Neutrophil (primary cell): ENCODE results near the gene TTLL5.

ENCODE experiments used
- H3K27ac ChIP-seq: fragments of 200-600 bp; sonication (generic); 2 replicates; pipeline ENCODE4 v1.5.1; 2016; ENCODE audit warnings: mild to moderate bottlenecking, moderate library complexity
- H3K27me3 ChIP-seq: fragments of 200-600 bp; sonication (generic); 2 replicates; pipeline ENCODE4 v1.6.0; 2016; ENCODE audit warnings: mild to moderate bottlenecking
- H3K36me3 ChIP-seq: fragments of 200-600 bp; sonication (generic); 2 replicates; pipeline ENCODE4 v1.5.1; 2017
- H3K4me1 ChIP-seq, 2 experiments: fragments of 200-600 bp in 1 of 2; sonication (generic) in 1 of 2; 1 replicate in 1 of 2; 2 replicates in 1 of 2; pipeline versions ENCODE4 v1.5.1 to v1.6.1; 2013 to 2016; ENCODE audit warnings: low read depth in 1 of 2, low read length in 1 of 2, mild to moderate bottlenecking in 1 of 2, moderate library complexity in 1 of 2; ENCODE audit not compliant: control insufficient read depth in 1 of 2, insufficient read depth in 1 of 2
- H3K4me3 ChIP-seq, 2 experiments: fragments of 200-600 bp in 1 of 2; sonication (generic) in 1 of 2; 1 replicate in 1 of 2; 2 replicates in 1 of 2; pipeline ENCODE4 v1.5.1; 2013 to 2016; ENCODE audit warnings: low read depth in 1 of 2, low read length in 1 of 2, mild to moderate bottlenecking in 1 of 2, moderate library complexity in 1 of 2
- H3K9me3 ChIP-seq: fragments of 200-600 bp; sonication (generic); 2 replicates; pipeline ENCODE4 v1.5.1; 2016
- TF ChIP-seq, protein P1 (sequence below): fragments of 200-600 bp; sonication (generic); IDR thresholded peaks from 2 replicates; pipeline ENCODE4 v1.5.1; 2016; ENCODE audit warnings: antibody characterized with exemption

Gene TTLL5

DNA sequence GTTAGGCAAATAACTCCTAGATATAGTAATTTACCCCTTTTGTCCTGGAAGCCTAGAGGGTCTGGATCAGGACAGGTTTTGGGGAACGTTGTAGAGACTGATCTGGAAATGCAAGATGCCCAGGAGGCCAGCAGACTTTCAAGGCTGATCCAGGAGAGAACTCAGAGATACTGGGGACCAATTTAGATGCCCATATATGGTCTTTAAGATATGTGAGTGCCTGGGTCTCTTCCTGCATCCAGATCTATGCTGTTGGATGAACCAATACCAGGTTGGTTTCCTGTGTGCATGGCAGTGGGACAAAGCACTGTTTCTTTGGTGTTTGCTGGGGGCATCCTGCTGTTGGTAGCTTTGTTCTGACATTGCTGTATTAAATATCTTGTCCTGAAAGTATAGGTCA is 5.8 kb upstream of the TTLL5 start:
- TF ChIP-seq, protein P1, sequence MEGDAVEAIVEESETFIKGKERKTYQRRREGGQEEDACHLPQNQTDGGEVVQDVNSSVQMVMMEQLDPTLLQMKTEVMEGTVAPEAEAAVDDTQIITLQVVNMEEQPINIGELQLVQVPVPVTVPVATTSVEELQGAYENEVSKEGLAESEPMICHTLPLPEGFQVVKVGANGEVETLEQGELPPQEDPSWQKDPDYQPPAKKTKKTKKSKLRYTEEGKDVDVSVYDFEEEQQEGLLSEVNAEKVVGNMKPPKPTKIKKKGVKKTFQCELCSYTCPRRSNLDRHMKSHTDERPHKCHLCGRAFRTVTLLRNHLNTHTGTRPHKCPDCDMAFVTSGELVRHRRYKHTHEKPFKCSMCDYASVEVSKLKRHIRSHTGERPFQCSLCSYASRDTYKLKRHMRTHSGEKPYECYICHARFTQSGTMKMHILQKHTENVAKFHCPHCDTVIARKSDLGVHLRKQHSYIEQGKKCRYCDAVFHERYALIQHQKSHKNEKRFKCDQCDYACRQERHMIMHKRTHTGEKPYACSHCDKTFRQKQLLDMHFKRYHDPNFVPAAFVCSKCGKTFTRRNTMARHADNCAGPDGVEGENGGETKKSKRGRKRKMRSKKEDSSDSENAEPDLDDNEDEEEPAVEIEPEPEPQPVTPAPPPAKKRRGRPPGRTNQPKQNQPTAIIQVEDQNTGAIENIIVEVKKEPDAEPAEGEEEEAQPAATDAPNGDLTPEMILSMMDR = no peak
- Histone ChIP-seq H3K36me3 (peaks cover 29% of the 10 kb centered on the region), H3K4me3 (no peak overlapping the region)

DNA sequence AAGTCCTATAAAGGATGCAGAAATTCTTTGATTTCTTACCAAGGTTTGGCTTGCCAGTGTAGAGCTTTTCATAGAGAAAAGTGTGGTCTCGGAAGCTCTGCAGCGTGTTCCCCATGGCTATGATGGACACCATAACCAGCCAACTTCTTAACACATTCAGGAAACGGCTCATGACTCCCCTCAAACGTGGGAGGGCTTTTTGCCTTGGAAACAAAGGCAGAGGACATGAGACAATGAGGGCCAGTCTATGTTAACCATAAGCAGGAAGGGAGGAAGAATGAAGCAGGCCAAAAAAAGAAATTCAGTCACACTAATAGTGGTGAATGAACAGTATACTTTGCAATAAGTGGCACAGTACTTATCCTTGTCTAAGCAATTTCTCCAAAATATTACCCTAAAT is 3.7 kb upstream of the TTLL5 start:
- no peaks in the 10 kb centered on the region for H3K9me3 ChIP-seq
- TF ChIP-seq, protein P1 = no peak
- H3K27ac ChIP-seq = no peak overlapping the region
- no peak overlapping the region for H3K4me3 ChIP-seq
- no peaks in the 10 kb centered on the region for H3K27me3 ChIP-seq
- peaks cover 18 to 19% of the 10 kb centered on the region in 2 experiments for H3K4me1 ChIP-seq
- H3K36me3 ChIP-seq = peaks cover 9% of the 10 kb centered on the region

More for the DNA sequence above, 5.8 kb upstream of the TTLL5 start:
- H3K27me3 ChIP-seq = no peaks in the 10 kb centered on the region
- H3K9me3 ChIP-seq = no peaks in the 10 kb centered on the region
- no peak overlapping the region for H3K27ac ChIP-seq
- H3K4me1 ChIP-seq = peaks cover 4 to 5% of the 10 kb centered on the region in 2 experiments

DNA sequence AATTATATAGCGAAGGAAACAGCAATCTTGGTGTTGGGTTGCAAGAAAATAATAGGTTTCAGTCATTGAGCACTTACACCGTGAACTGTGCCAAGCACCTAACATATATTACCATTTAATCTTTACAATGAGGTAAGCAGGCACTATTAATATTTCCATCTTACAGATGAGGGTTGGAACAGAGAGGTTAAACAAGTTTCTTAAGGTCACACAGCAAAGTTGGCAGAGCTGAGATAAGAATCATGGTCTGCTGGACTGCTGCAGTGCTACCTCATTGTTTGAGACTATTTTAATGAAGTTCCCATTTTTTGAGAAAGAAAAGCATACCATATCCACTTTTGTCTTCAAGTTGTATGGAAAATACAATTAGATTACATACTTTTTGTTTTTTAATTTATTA is 2.1 kb upstream of the TTLL5 start:
- Histone ChIP-seq H3K4me3 (no peak overlapping the region), H3K27me3 (no peaks in the 10 kb centered on the region), H3K9me3 (no peaks in the 10 kb centered on the region), H3K4me1 (peaks cover 18 to 19% of the 10 kb centered on the region in 2 experiments), H3K27ac (no peak overlapping the region), H3K36me3 (peaks cover 9% of the 10 kb centered on the region)
- TF ChIP-seq, protein P1 = no peak

DNA sequence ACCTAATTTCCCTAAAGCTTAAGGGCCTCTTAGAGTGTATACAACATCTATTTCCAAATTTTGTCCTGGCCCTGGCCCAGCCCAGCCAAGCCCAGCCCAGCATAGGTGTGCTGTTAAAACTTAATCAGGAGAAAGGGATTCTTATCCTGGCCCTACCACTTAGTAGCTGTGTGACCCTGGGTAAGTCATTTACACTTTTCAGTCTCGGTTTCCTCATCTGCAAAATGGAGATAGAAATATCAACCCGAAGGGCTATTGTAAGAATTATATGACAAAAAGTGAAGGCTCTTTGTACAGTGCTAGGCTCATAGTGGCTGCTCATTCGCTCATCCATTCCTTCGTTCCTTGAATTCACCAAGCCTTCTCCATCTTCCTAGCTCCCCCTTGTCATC is 812 bp upstream of the TTLL5 start:
- peak overlapping the region; percentile 93 for H3K27ac ChIP-seq
- peak overlapping the region; percentile 97 to 100 for H3K4me3 ChIP-seq
- peaks cover 18 to 19% of the 10 kb centered on the region in 2 experiments for H3K4me1 ChIP-seq
- peaks cover 9% of the 10 kb centered on the region for H3K36me3 ChIP-seq
- H3K27me3 ChIP-seq = no peaks in the 10 kb centered on the region
- H3K9me3 ChIP-seq = no peaks in the 10 kb centered on the region
- TF ChIP-seq, protein P1 = no peak

DNA sequence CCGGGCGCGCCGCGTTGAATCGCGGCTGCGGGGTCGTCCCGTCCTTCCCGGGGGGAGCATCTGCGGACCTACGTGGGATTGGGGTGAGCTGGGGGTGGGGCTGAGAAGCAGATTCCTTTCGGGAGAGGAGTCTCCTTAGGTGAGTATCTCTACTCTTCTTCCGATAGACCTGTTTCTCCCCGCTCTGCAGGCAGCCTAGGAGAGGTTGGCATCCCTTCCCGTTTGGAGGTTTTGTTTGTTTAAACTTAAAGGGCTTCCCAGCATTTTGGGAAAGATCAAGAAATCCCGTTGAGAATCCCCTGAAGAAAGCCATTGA is 411 bp downstream of the TTLL5 start:
- Histone ChIP-seq H3K36me3 (peaks cover 3% of the 10 kb centered on the region), H3K27ac (peak overlapping the region; percentile 93), H3K4me1 (peaks cover 18 to 19% of the 10 kb centered on the region in 2 experiments), H3K4me3 (peak overlapping the region; percentile 97 to 100), H3K27me3 (no peaks in the 10 kb centered on the region), H3K9me3 (no peaks in the 10 kb centered on the region)
- TF ChIP-seq, protein P1 = no peak

DNA sequence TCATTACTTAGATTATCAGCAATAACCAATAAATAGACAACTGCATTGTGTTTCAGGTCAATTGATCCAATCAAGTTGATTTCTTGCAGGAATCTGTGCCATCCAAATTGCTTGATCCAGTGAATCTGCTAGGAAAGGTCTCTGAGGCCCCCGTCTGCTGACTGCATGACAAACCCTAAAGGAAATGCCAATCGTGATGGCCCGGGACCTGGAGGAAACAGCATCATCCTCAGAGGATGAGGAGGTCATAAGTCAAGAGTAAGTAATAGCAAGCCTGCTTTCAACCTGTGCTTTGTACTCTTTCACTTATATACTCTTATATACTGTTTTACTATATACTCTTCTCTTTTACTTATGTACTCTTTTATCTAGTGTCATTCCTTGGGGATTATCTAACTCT is 1.9 kb downstream of the TTLL5 start:
- H3K9me3 ChIP-seq = no peaks in the 10 kb centered on the region
- H3K4me3 ChIP-seq = no peak overlapping the region
- H3K27ac ChIP-seq = no peak overlapping the region
- no peaks in the 10 kb centered on the region for H3K36me3 ChIP-seq
- H3K4me1 ChIP-seq = peaks cover 18 to 19% of the 10 kb centered on the region in 2 experiments
- TF ChIP-seq, protein P1 = no peak
- H3K27me3 ChIP-seq = no peaks in the 10 kb centered on the region
